NB4 (cell line): ENCODE data around the gene INTS1.

Experiments used
- CTCF ChIP-seq: IDR thresholded peaks from one replicate; pipeline ENCODE4 v1.5.1; 2012; ENCODE audit warnings: low read depth, low read length
- MAX ChIP-seq: IDR thresholded peaks from 2 replicates; pipeline ENCODE4 v1.6.1; 2011; ENCODE audit warnings: low read depth, low read length
- MYC ChIP-seq: IDR thresholded peaks from 2 replicates; pipeline ENCODE4 v1.6.1; 2011; ENCODE audit warnings: low read depth, low read length
- POLR2A ChIP-seq: IDR thresholded peaks from 2 replicates; pipeline ENCODE4 v1.6.1; 2011; ENCODE audit warnings: mild to moderate bottlenecking; ENCODE audit not compliant: insufficient read length; ENCODE audit errors: extremely low read depth

GRCh38 chr7:1536455-1536742 lies 32.2 kb upstream of the INTS1 start:
- TF ChIP-seq CTCF: no peak
- TF ChIP-seq POLR2A: no peak
- TF ChIP-seq MAX: no peak
- no peak for TF ChIP-seq MYC
